ENCODE measurements around the gene ITPKC. TPM values are rescaled to one million over a fixed set of nuclear protein-coding genes. Genes with fewer than 3 reads are reported as not detected.

Gene ITPKC
- total and polyA plus RNA-seq, 9 of the 15 experiments (the other 6 are each of a cell fraction or from before 2014, with no cell fraction given), result 0.08 to 9.3 (median 5.8) TPM

DNA sequence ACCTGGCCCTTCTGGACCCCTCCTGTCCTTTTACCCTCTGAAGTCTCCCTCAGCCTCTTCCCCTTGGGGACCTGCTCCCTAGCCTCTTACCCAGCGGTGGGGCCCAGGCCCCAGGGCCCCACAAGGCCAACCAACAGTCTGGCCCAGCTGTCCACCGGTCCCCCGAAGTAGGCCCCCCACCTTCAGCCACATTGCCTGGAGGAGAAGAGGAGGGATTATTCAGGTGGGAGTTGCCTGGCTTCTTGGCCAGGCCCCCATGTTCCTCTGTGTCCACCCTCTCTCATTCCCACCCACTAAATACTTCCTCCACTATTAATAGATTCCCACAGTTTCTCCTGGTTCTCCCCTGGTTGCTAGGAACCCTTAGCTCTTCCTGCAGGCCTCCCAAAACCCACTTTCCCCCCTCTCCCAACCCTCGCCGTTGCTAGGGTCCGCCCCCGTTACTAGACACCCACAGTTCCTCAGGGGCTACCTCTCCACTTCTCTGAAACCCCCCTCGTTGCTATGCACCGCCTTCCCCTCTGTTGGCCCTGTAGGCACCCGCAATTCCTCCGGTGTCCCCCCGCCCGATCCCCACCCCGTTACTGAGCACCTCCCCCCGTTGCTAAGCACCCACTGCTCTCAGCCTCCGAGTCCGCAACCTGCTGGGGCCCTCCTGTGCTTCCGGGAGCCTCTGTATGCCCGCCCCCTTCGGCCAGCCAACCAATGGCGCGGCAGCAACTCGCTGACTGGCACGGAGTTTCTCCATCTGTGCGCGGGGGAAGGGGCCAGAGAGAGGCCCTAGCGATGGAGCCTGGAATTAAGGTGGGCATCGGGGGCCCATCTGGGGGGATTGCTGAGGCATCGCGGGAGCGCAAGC, 2.2 kb upstream of the ITPKC start (continued):
- TF ChIP-seq, protein P1, sequence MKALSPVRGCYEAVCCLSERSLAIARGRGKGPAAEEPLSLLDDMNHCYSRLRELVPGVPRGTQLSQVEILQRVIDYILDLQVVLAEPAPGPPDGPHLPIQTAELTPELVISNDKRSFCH (CRISPR knock-in tag; IDR thresholded peaks at IDR 0.05), result no peak
- TF ChIP-seq, protein P1 (tag; IDR thresholded peaks at IDR 0.05), result no peak
- TF ChIP-seq ZBTB7A (IDR thresholded peaks at IDR 0.05; ENCODE audit: borderline replicate concordance, control insufficient read depth, low read depth, low read length) (peak; percentile 36; the same call in 1 of the 2 replicates), JUN (IDR thresholded peaks at IDR 0.05; ENCODE audit: borderline replicate concordance, low read depth, low read length) (no peak), JUN (CRISPR knock-in tag; IDR thresholded peaks at IDR 0.05; ENCODE audit: borderline replicate concordance) (no peak), TAF9B (IDR thresholded peaks at IDR 0.05; ENCODE audit: partially characterized antibody) (no peak), MAFF (IDR thresholded peaks at IDR 0.05; ENCODE audit: low read length) (no peak), E2F1 (CRISPR knock-in tag; IDR thresholded peaks at IDR 0.05) (no peak), MCM2 (IDR thresholded peaks at IDR 0.05; ENCODE audit: low read depth) (no peak), EP400 (IDR thresholded peaks at IDR 0.05) (no peak), KLF6 (CRISPR knock-in tag; IDR thresholded peaks at IDR 0.05; ENCODE audit: borderline replicate concordance) (no peak), NFIX (CRISPR knock-in tag; IDR thresholded peaks at IDR 0.05; ENCODE audit: low read depth) (no peak), TCF7 (IDR thresholded peaks at IDR 0.05; ENCODE audit: borderline replicate concordance) (no peak), RFX1 (IDR thresholded peaks at IDR 0.05) (peak; percentile 93), PCBP1 (IDR thresholded peaks at IDR 0.05; ENCODE audit: low read depth, low read length, poor library complexity, severe bottlenecking) (peak; percentile 36), ZZZ3 (IDR thresholded peaks at IDR 0.05) (no peak), ARID1B (IDR thresholded peaks at IDR 0.05) (no peak), SREBF2 (CRISPR knock-in tag; IDR thresholded peaks at IDR 0.05) (no peak), PPARD (CRISPR knock-in tag; IDR thresholded peaks at IDR 0.05) (no peak), POLR2H (tag; IDR thresholded peaks at IDR 0.05; ENCODE audit: low read depth) (no peak), SMAD4 (CRISPR knock-in tag; conservative IDR thresholded peaks at IDR 0.05) (no peak), POLR2A (conservative IDR thresholded peaks at IDR 0.05) (no peak), STAT6 (CRISPR knock-in tag; IDR thresholded peaks at IDR 0.05) (no peak)
- TF ChIP-seq, protein P2, sequence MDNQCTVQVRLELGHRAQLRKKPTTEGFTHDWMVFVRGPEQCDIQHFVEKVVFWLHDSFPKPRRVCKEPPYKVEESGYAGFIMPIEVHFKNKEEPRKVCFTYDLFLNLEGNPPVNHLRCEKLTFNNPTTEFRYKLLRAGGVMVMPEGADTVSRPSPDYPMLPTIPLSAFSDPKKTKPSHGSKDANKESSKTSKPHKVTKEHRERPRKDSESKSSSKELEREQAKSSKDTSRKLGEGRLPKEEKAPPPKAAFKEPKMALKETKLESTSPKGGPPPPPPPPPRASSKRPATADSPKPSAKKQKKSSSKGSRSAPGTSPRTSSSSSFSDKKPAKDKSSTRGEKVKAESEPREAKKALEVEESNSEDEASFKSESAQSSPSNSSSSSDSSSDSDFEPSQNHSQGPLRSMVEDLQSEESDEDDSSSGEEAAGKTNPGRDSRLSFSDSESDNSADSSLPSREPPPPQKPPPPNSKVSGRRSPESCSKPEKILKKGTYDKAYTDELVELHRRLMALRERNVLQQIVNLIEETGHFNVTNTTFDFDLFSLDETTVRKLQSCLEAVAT (IDR thresholded peaks at IDR 0.05), result no peak
